ENCODE data around the gene TAF1B. TPM values are rescaled to one million over a fixed set of nuclear protein-coding genes. Genes with fewer than 3 reads are reported as not detected.

TAF1B gene
- total and polyA plus RNA-seq, 10 of the 15 experiments (the other 5 are each of a cell fraction or from before 2014, with no cell fraction given), result 8.1 to 18.3 (median 12.4) TPM

DNA sequence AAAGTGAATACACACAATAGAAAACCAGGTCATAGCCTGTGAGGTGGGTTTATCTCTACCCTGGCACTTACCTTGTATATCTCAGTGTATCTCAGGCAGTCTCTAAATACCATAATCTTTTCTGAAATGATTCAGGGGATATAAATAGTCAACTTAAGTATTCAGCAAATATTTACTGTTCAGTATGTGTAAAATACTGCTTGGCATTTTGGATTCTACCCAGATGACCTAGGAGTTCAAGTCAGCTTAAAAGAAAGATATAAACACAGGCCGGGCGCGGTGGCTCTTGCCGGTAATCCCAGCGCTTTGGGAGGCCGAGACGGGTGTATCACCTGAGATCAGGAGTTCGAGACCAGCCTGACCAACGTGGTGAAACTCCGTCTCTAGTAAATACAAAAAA is 132.1 kb downstream of the TAF1B start (continued):
- TF ChIP-seq CBFB (IDR thresholded peaks at IDR 0.05; ENCODE audit: low read depth), result no peak
- TF ChIP-seq FOS (IDR thresholded peaks at IDR 0.05; ENCODE audit: borderline replicate concordance, extremely low read depth, insufficient read length), result no peak
- no peak for TF ChIP-seq SPI1 (IDR thresholded peaks at IDR 0.05; ENCODE audit: borderline replicate concordance, insufficient read depth, low read depth, low read length)
- TF ChIP-seq, protein P1, sequence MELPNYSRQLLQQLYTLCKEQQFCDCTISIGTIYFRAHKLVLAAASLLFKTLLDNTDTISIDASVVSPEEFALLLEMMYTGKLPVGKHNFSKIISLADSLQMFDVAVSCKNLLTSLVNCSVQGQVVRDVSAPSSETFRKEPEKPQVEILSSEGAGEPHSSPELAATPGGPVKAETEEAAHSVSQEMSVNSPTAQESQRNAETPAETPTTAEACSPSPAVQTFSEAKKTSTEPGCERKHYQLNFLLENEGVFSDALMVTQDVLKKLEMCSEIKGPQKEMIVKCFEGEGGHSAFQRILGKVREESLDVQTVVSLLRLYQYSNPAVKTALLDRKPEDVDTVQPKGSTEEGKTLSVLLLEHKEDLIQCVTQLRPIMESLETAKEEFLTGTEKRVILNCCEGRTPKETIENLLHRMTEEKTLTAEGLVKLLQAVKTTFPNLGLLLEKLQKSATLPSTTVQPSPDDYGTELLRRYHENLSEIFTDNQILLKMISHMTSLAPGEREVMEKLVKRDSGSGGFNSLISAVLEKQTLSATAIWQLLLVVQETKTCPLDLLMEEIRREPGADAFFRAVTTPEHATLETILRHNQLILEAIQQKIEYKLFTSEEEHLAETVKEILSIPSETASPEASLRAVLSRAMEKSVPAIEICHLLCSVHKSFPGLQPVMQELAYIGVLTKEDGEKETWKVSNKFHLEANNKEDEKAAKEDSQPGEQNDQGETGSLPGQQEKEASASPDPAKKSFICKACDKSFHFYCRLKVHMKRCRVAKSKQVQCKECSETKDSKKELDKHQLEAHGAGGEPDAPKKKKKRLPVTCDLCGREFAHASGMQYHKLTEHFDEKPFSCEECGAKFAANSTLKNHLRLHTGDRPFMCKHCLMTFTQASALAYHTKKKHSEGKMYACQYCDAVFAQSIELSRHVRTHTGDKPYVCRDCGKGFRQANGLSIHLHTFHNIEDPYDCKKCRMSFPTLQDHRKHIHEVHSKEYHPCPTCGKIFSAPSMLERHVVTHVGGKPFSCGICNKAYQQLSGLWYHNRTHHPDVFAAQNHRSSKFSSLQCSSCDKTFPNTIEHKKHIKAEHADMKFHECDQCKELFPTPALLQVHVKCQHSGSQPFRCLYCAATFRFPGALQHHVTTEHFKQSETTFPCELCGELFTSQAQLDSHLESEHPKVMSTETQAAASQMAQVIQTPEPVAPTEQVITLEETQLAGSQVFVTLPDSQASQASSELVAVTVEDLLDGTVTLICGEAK (IDR thresholded peaks at IDR 0.05; ENCODE audit: borderline replicate concordance), result no peak

DNA sequence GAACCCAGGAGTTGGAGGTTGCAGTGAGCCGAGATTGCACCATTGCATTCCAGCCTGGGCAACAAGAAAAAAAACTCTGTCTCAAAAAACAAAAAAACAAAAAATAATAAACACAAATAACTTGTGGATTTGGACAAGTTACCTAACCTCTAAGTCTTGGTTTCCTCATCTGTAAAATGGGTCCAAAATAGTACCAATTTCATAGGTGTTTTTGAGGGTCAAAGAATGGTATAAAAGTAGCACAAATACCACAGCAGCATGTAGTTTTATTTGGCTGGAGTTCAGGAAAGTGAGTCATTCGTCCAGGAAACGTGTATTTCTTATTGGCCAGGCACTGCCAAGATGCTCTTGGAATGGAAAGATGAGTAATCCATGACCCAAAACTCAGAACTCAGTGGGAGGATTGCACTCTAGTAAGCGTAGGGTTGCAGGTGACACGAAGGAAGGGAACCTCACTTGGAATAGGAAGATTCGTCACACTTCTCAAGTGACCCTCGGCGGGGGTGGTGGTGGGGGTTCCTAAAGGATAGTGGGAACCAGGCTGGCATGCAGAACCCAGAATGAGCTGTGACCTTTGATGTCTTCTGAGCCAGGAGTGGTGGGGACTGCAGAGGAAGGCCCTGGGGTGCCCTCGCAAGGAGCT is 132.7 kb downstream of the TAF1B start:
- Histone ChIP-seq H3K9ac (ENCODE audit: control insufficient read depth, insufficient read depth, low read length) (no peak overlapping the region), H3K9me3 (replicated peaks; ENCODE audit: control insufficient read depth, insufficient read depth, low read length) (no peaks in the 10 kb centered on the region; the same call in 2 of the 3 replicates), H3K27me3 (replicated peaks in 1 of 2; ENCODE audit: control insufficient read depth in 2 of 2, insufficient read depth in 2 of 2, low read length in 1 of 2) (no peaks in the 10 kb centered on the region), H3K36me3 (ENCODE audit: control insufficient read depth in 2 of 2, insufficient read depth in 2 of 2, low read length in 1 of 2) (no peaks in the 10 kb centered on the region), H3K4me3 (no peak overlapping the region), H4K20me1 (ENCODE audit: control insufficient read depth, insufficient read depth) (no peaks in the 10 kb centered on the region), H2AFZ (ENCODE audit: control insufficient read depth, low read depth, low read length) (no peak overlapping the region), H3K27ac (ENCODE audit: control insufficient read depth, insufficient read depth) (no peak overlapping the region), H3K4me2 (ENCODE audit: control insufficient read depth, insufficient read depth) (no peak overlapping the region), H3K4me1 (ENCODE audit: control insufficient read depth, insufficient read depth, low read length) (no peaks in the 10 kb centered on the region), H3K79me2 (ENCODE audit: control insufficient read depth, insufficient read depth, low read length) (no peaks in the 10 kb centered on the region)
- intact Hi-C loops (cut with micrococcal nuclease; ENCODE audit: unreplicated experiment) (no loop called here), in situ Hi-C loops (cut with MboI) (no loop called here)
- ATAC-seq (no peak), FAIRE-seq (no peak), DNase-seq (ENCODE audit: low read depth, low spot score) (no peak)
- SMC1A ChIA-PET (ENCODE audit: uncharacterized antibody, unreplicated experiment), result no interaction called here
- POLR2A ChIA-PET, result interaction anchor here (1.2 kb wide), 1 partner anchor 8 kb away, joined by 3 read pairs; no protein-coding TSS in a partner anchor
- WGBS (ENCODE audit: insufficient coverage, insufficient replicate concordance, low lambda C conversion rate, missing lambda C conversion rate), result 47% methylated on average over 9 of the region's 9 CpGs
- CTCF ChIA-PET, result interaction anchor here (3.4 kb wide), 1 partner anchor 9 kb away, joined by 21 read pairs; no protein-coding TSS in a partner anchor
- RAD21 ChIA-PET (ENCODE audit: unreplicated experiment), result no interaction called here
- BruUV-seq (replicated peaks), result no TSS peak
- no peak for TF ChIP-seq MYC (IDR thresholded peaks at IDR 0.05; ENCODE audit: insufficient read depth, insufficient read length, insufficient replicate concordance, low read length, severe bottlenecking)
- TF ChIP-seq BHLHE40 (IDR thresholded peaks at IDR 0.05; ENCODE audit: borderline replicate concordance in 1 of 2, low read depth in 2 of 2, low read length in 1 of 2), result no peak
- TF ChIP-seq KLF5 (IDR thresholded peaks at IDR 0.05; ENCODE audit: partially characterized antibody), result no peak
- no peak for TF ChIP-seq TARDBP (IDR thresholded peaks at IDR 0.05; ENCODE audit: borderline replicate concordance)
- TF ChIP-seq SREBF2 (IDR thresholded peaks at IDR 0.05; ENCODE audit: low read length), result no peak
- TF ChIP-seq, protein P2, sequence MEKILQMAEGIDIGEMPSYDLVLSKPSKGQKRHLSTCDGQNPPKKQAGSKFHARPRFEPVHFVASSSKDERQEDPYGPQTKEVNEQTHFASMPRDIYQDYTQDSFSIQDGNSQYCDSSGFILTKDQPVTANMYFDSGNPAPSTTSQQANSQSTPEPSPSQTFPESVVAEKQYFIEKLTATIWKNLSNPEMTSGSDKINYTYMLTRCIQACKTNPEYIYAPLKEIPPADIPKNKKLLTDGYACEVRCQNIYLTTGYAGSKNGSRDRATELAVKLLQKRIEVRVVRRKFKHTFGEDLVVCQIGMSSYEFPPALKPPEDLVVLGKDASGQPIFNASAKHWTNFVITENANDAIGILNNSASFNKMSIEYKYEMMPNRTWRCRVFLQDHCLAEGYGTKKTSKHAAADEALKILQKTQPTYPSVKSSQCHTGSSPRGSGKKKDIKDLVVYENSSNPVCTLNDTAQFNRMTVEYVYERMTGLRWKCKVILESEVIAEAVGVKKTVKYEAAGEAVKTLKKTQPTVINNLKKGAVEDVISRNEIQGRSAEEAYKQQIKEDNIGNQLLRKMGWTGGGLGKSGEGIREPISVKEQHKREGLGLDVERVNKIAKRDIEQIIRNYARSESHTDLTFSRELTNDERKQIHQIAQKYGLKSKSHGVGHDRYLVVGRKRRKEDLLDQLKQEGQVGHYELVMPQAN (conservative IDR thresholded peaks at IDR 0.05), result no peak
- TF ChIP-seq CBX5 (IDR thresholded peaks at IDR 0.05; ENCODE audit: low read depth), result no peak
- TF ChIP-seq SPI1 (IDR thresholded peaks at IDR 0.05; ENCODE audit: borderline replicate concordance, insufficient read depth, low read depth, low read length), result no peak
- no peak for TF ChIP-seq CREB1 (IDR thresholded peaks at IDR 0.05; ENCODE audit: low read depth)
- no peak for TF ChIP-seq RUNX3 (IDR thresholded peaks at IDR 0.05; ENCODE audit: low read length)

Data from GM12878 (cell line).